ENCODE measurements around the gene OCA2. TPM values are rescaled to one million over a fixed set of nuclear protein-coding genes. Genes with fewer than 3 reads are reported as not detected.

The OCA2 gene
- total RNA-seq, 1 experiment from 2014 or later: 0.13 TPM

- POLR2A ChIA-PET: no interaction called here
- no peaks in the 10 kb centered on the region for H3K36me3 ChIP-seq (ENCODE audit: control insufficient read depth, insufficient read depth, low read length)
- H3K27me3 ChIP-seq (ENCODE audit: control insufficient read depth, insufficient read depth, low read length): no peaks in the 10 kb centered on the region
- no TSS peak for BruUV-seq (replicated peaks)
- no peak overlapping the region for H3K4me3 ChIP-seq (ENCODE audit: low read depth in 2 of 2, low read length in 2 of 2)
- ATAC-seq: no peak
- CTCF ChIA-PET: no interaction called here
- TF ChIP-seq REST (IDR thresholded peaks at IDR 0.05; ENCODE audit: insufficient read depth in 1 of 2, low read depth in 2 of 2, low read length in 1 of 2): no peak
- TF ChIP-seq TCF7L2 (IDR thresholded peaks at IDR 0.05; ENCODE audit: low read depth, low read length): no peak
- no peak for TF ChIP-seq SIN3A (IDR thresholded peaks at IDR 0.05; ENCODE audit: borderline replicate concordance, insufficient read depth, low read depth, low read length)
- no peak for TF ChIP-seq CTCF (IDR thresholded peaks at IDR 0.05)
- TF ChIP-seq POLR2AphosphoS5 (IDR thresholded peaks at IDR 0.05; ENCODE audit: low read depth, low read length): no peak
- no peaks in the 10 kb centered on the region for H3K4me1 ChIP-seq (ENCODE audit: control insufficient read depth, insufficient read depth, low read length)
- H3K27ac ChIP-seq (ENCODE audit: low read length): no peak overlapping the region
- in situ Hi-C loops (cut with HindIII; ENCODE audit: low pct_unique_long_range_greater_than_20kb, low sequenced_read_pairs): no loop called here
- no peak for DNase-seq (ENCODE audit: low read depth, low spot score)
- H3K9me3 ChIP-seq (ENCODE audit: control insufficient read depth, insufficient read depth, low read depth, low read length): no peaks in the 10 kb centered on the region
- intact Hi-C loops (cut with micrococcal nuclease; ENCODE audit: unreplicated experiment): no loop called here
These were observed 357.8 kb downstream of the OCA2 start for GRCh38 chr15:27741226-27741860.

GRCh38 chr15:27734785-27735495 is 364.2 kb downstream of the OCA2 start:
- ATAC-seq: no peak
- no peak for TF ChIP-seq TCF7L2 (IDR thresholded peaks at IDR 0.05; ENCODE audit: low read depth, low read length)
- no peak for TF ChIP-seq CTCF (IDR thresholded peaks at IDR 0.05)
- TF ChIP-seq SIN3A (IDR thresholded peaks at IDR 0.05; ENCODE audit: borderline replicate concordance, insufficient read depth, low read depth, low read length): no peak
- TF ChIP-seq REST (IDR thresholded peaks at IDR 0.05; ENCODE audit: insufficient read depth in 1 of 2, low read depth in 2 of 2, low read length in 1 of 2): no peak
- TF ChIP-seq POLR2AphosphoS5 (IDR thresholded peaks at IDR 0.05; ENCODE audit: low read depth, low read length): no peak

More at GRCh38 chr15:27734785-27735495, 364.2 kb downstream of the OCA2 start:
- H3K9me3 ChIP-seq (ENCODE audit: control insufficient read depth, insufficient read depth, low read depth, low read length): no peaks in the 10 kb centered on the region
- H3K27me3 ChIP-seq (ENCODE audit: control insufficient read depth, insufficient read depth, low read length): no peaks in the 10 kb centered on the region
- H3K36me3 ChIP-seq (ENCODE audit: control insufficient read depth, insufficient read depth, low read length): no peaks in the 10 kb centered on the region
- BruUV-seq (replicated peaks): no TSS peak
- DNase-seq (ENCODE audit: low read depth, low spot score): no peak
- POLR2A ChIA-PET: no interaction called here
- H3K4me1 ChIP-seq (ENCODE audit: control insufficient read depth, insufficient read depth, low read length): no peaks in the 10 kb centered on the region
- no peak overlapping the region for H3K4me3 ChIP-seq (ENCODE audit: low read depth in 2 of 2, low read length in 2 of 2)
- CTCF ChIA-PET: no interaction called here
- in situ Hi-C loops (cut with HindIII; ENCODE audit: low pct_unique_long_range_greater_than_20kb, low sequenced_read_pairs): no loop called here
- intact Hi-C loops (cut with micrococcal nuclease; ENCODE audit: unreplicated experiment): no loop called here
- H3K27ac ChIP-seq (ENCODE audit: low read length): no peak overlapping the region

Data from Panc1 (cell line).